K562 (cell line): ENCODE measurements around the gene LACTBL1. TPM values are rescaled to one million over a fixed set of nuclear protein-coding genes. Genes with fewer than 3 reads are reported as not detected.

Source experiments
- KAT2B ChIP-seq: IDR thresholded peaks from one replicate; pipeline ENCODE4 v1.6.1; 2012; ENCODE audit warnings: low read depth, mild to moderate bottlenecking, control low read depth, inconsistent platforms, low read length, moderate library complexity
- MGA ChIP-seq: fragments of 450-650 bp; IDR thresholded peaks from 2 replicates; pipeline ENCODE4 v1.6.1; 2016; ENCODE audit warnings: mild to moderate bottlenecking, moderate library complexity
- MTA1 ChIP-seq: fragments of 450-650 bp; IDR thresholded peaks from 2 replicates; pipeline ENCODE4 v1.6.1; 2017; ENCODE audit warnings: borderline replicate concordance
- polyA plus RNA-seq, 8 experiments: library from polyadenylated mRNA; depleted of rRNA in 4 of 8; stranded (reverse) in 5 of 8; unstranded in 3 of 8; fragments of >200 nt; fragmentation: Nextera tagmentation in 2 of 8; fragmentation: Illumina TruSeq in 1 of 8; extraction: Ambion mirVana in 2 of 8; extraction: Trizol in 1 of 8; gene quantifications; 2 replicates each; pipeline versions ENCODE4 v1.2.1 to v1.2.3, GENCODE V29; 2011 to 2014; ENCODE audit warnings: inconsistent platforms in 1 of 8, missing spikeins in 1 of 8
- total RNA-seq, 7 experiments: library from RNA; depleted of rRNA in 6 of 7; stranded (reverse); fragments of >200 nt in 6 of 7; fragmentation: Illumina TruSeq in 2 of 7; extraction: Trizol in 2 of 7; gene quantifications; 2 replicates each; pipeline versions ENCODE4 v1.2.1 to v1.2.3, GENCODE V29; 2011 to 2021; ENCODE audit warnings: low replicate concordance in 1 of 7

LACTBL1 gene
- total and polyA plus RNA-seq, 9 of the 15 experiments (the other 6 are each of a cell fraction or from before 2014, with no cell fraction given), result not detected

- TF ChIP-seq MGA (no peak), KAT2B (no peak), MTA1 (no peak)
- TF ChIP-seq, all 486 proteins: peak for 0
Measured at GRCh38 chr1:22953740-22954141, 18.9 kb downstream of the LACTBL1 start (continued).
